ENCODE data around the gene EIF4G1. TPM values are rescaled to one million over a fixed set of nuclear protein-coding genes. Genes with fewer than 3 reads are reported as not detected.

Gene EIF4G1
- total and polyA plus RNA-seq, 8 donors, result 118 to 207 (median 174) TPM

GRCh38 chr3:184277366-184277765 lies 37.0 kb upstream of the EIF4G1 start:
- intact Hi-C loops (cut with DNase I), result no loop called here
- DNase-seq (no peak), FAIRE-seq (no peak), ATAC-seq (peak in 1 of 4 donors; percentile 15)
- Histone ChIP-seq H3K36me3 (no peaks in the 10 kb centered on the region), H3K27me3 (no peaks in the 10 kb centered on the region), H3K4me3 (no peak overlapping the region), H3K27ac (no peak overlapping the region), H3K4me1 (no peaks in the 10 kb centered on the region), H3K9me3 (no peaks in the 10 kb centered on the region)
- no peak for TF ChIP-seq CTCF (IDR thresholded peaks at IDR 0.05)
- 92% methylated on average over 6 of the region's 6 CpGs for WGBS, 2 donors

- FAIRE-seq (no peak), ATAC-seq (no peak), DNase-seq (no peak)
- Histone ChIP-seq H3K36me3 (no peaks in the 10 kb centered on the region), H3K4me1 (no peaks in the 10 kb centered on the region), H3K27me3 (no peaks in the 10 kb centered on the region), H3K4me3 (no peak overlapping the region), H3K27ac (no peak overlapping the region), H3K9me3 (no peaks in the 10 kb centered on the region)
- WGBS, 2 donors, result 83 to 86% methylated on average over 4 of the region's 4 CpGs
- intact Hi-C loops (cut with DNase I), result no loop called here
- no peak for TF ChIP-seq CTCF (IDR thresholded peaks at IDR 0.05)
Observed at GRCh38 chr3:184282941-184283340, 31.5 kb upstream of the EIF4G1 start.

GRCh38 chr3:184283681-184284080 lies 30.7 kb upstream of the EIF4G1 start:
- Histone ChIP-seq H3K27me3 (no peaks in the 10 kb centered on the region), H3K4me3 (no peak overlapping the region), H3K36me3 (no peaks in the 10 kb centered on the region), H3K9me3 (no peaks in the 10 kb centered on the region), H3K4me1 (no peaks in the 10 kb centered on the region), H3K27ac (no peak overlapping the region)
- DNase-seq, result no peak
- no peak for ATAC-seq
- no peak for FAIRE-seq
- no peak for TF ChIP-seq CTCF (IDR thresholded peaks at IDR 0.05)
- 85 to 89% methylated on average over 8 of the region's 8 CpGs for WGBS, 2 donors
- intact Hi-C loops (cut with DNase I), result no loop called here

GRCh38 chr3:184284696-184285095 lies 29.7 kb upstream of the EIF4G1 start:
- H3K36me3 ChIP-seq, result no peaks in the 10 kb centered on the region
- WGBS, 2 donors, result 25% methylated on average over 4 of the region's 4 CpGs
- intact Hi-C loops (cut with DNase I), result no loop called here
- no peak overlapping the region for H3K4me3 ChIP-seq
- FAIRE-seq (no peak), ATAC-seq (peak; percentile 93 to 96 (median 94)), DNase-seq (peak in 4 of 6 donors; percentile 72 to 88 (median 81))
- peak in 2 of 4 donors; percentile 19 to 22 for TF ChIP-seq CTCF (IDR thresholded peaks at IDR 0.05)
- H3K27me3 ChIP-seq, result no peaks in the 10 kb centered on the region
- H3K4me1 ChIP-seq, result peaks cover 0 to 2% (median 0%) of the 10 kb centered on the region in 3 donors
- H3K9me3 ChIP-seq, result no peaks in the 10 kb centered on the region
- H3K27ac ChIP-seq, result no peak overlapping the region

GRCh38 chr3:184289426-184289938 lies 24.9 kb upstream of the EIF4G1 start:
- FAIRE-seq (no peak), ATAC-seq (peak; percentile 32 to 85 (median 72)), DNase-seq (peak in 4 of 6 donors; percentile 59 to 77 (median 70))
- Histone ChIP-seq H3K4me1 (peaks cover 0 to 4% (median 0%) of the 10 kb centered on the region in 3 donors), H3K27me3 (no peaks in the 10 kb centered on the region), H3K27ac (no peak overlapping the region), H3K4me3 (no peak overlapping the region), H3K9me3 (no peaks in the 10 kb centered on the region), H3K36me3 (no peaks in the 10 kb centered on the region)
- 10 to 12% methylated on average over 10 of the region's 10 CpGs for WGBS, 2 donors
- peak; percentile 32 to 53 (median 46) for TF ChIP-seq CTCF (IDR thresholded peaks at IDR 0.05)
- intact Hi-C loops (cut with DNase I), result no loop called here
